CD4-positive, alpha-beta T cell treated with Interleukin-4 for 4 hours (primary cell): Measurements from ENCODE around the gene PDE9A.
"Not testable (repeated sequence)": the region's sequence is repeated elsewhere in the genome, so short reads cannot be mapped to it uniquely, and the experiment has no call there.

ENCODE experiments used
- DNase-seq: peaks from one replicate; pipeline ENCODE4 v3.0.0-alpha.2; 2020

PDE9A gene

DNA sequence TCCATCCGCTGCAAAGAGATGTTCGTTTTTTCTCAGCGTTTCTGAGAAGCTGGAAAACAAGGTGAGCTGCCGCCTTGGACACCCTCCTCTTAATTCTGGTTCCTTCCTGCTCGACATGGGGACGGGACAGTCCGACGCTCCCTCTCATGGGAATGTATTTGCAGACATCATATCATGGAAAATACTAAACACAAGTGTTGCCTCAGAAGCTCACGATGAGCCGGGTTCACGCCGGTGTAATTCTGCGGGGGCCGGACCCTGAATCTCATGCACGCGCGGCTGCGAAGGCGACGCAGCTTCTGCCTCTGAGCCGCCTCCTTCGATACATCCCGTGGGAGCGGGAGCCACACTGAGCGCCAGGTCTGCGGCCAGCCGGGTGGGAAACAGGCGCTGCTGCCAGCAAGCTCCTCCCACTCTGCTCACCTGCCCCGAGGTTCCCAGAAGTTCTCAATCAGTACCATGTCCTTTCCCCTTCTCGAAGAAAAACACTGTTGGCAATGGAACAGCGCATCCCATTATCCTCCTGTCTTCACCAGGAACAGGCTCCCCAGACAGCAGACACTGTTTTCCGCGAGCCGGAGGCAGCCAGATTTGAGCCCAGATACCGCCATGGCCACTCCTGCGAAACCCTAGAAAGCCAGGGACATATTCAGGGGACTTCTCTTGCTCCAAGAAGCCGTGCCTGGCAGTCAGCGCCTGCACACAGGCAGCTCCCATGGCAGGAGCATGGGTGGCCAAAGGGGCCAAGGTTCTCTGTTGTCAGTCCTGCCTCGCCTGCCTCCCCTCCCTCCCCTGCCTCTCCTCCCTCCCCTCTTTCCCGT, 127.9 kb downstream of the PDE9A start:
- no peak for DNase-seq

DNA sequence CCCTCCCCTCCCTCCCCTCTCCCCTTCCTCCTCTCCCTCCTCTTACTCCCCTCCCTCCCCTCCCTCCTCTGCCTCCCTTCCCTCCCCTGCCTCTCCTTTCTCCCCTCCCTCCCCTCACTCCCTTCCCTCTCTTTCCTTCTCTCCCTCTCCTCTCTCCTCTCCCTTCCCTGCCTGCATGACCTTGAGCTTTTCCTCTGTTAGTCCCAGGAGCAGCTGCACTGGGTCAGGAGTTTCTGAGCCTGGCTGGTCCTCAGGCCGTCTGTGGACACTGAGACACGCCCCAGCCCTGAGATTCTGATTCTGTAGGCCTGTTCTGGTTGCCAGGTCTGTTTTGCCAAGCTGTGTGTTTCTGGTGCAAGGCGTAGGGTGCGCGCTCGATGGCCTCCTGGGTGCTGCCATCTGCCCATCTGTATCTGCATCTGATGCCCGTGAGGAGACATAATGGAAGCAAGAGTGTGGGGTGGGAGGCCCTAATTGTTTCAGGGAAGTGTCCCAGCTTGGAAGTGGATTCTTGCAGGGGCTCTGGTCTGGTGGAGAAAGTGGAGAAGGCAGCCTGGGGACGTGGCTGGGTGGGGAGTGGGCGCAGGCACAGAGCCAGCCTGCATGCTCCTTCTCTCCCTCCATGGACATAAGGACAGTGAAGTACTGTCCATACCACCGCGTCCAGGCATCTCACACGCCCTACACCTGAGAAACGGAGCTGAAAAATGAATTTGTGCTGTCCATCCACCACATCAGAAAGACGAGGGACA, 128.7 kb downstream of the PDE9A start:
- DNase-seq = no peak

DNA sequence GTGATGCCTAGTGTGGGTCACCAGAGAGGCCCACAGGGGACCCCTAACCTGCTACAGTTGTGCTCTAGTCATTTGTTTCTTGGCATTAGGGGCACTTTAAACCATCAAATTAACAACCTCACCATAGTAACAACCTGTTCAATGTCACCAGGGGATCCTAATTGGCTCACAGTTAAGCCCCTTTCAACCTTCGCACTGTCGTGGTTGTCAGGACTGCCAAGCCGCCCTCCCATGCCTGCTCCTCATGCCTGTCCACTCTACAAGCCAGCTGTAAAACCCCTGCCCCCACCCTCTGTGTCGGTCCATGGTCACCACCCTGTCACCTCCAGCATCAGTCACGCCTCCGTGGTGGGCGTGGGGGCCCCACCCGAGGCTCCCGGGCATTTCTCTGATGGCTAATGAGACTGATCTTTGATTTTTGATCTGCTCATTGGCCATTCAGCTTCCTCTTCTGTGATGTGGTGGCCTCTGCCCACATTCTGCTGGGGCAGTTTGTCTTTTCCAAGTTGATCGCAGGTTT, 129.4 kb downstream of the PDE9A start:
- no peak for DNase-seq

DNA sequence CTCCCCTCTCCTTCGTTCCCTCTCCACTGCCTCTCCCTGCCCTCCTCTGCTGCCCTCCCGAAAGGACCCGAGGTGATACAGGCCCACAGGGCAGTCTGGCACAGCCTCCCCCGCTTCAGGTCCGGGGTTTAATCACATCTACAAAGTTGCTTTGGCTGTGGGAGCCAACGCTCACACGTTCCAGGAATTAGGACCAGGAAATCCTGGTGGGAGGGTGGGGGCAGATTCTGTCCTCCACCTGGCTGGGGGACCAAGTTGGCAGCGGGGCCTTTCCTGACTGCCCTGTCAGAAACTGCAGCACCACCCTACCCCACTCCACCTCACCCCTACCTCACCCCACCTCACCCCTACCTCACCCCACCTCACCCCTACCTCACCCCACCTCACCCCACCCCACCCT, 130.9 kb downstream of the PDE9A start:
- DNase-seq = no peak

DNA sequence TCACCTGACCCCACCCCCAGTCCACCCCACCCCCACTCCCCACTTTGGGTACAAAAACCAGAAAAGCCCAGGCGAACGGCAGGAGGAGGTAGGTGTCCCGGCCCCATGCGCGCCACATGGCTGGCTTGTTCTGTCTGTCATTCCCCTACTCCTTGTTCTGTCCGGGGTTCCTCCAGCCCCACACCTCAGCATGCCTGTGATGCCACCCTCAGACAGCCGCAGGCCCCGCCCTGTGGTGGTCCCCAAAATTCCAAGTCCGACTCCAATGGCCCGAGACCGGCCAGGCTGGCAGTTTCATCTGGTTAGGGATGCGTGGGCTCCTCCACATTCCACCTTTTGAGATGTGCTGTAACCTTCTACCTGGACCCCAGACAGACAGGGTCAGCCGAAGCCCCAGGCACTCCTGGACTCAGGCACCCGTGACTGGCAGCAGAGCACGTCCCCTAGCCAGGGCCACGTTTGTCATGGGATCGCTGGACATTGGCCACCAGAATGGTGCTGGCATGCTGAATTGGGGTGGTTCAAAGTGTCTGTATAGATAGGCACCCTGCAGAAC, 131.6 kb downstream of the PDE9A start:
- no peak for DNase-seq

DNA sequence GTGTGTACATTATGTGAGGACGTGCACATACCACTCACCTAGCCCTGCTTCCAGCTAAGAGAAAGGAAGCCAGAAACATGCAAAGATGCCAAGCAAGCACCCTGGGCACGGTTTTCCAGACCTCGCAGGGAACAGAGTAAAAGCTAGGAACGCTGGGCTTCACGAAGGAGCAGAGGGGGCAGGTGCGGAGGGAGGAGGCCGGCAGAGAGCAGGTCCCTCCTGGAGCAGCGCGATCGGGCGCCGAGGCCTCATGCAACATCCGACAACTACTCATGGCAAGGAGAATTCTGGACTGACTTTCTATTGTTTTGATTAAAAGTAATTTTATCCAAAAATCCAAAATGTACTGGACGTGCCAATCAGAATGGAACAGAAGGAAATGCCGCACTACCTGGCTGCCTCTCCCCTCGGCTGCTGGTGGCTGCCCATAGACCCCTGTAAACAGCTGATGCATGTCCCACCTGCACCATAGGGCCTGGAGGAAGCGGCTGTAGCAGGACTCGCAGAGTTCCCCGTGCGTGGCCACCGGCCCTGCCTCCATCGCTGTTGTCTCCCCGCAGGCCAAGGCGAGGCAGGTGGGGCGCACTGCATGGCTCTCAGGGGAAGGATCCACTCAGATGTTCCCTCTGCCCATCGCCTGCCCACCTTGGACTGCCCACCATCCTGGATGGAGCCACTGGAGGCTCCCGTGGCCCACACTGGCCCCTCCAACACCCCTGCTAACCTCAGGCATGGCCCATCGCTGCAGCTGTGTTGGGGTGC, 132.4 kb downstream of the PDE9A start:
- no peak for DNase-seq

DNA sequence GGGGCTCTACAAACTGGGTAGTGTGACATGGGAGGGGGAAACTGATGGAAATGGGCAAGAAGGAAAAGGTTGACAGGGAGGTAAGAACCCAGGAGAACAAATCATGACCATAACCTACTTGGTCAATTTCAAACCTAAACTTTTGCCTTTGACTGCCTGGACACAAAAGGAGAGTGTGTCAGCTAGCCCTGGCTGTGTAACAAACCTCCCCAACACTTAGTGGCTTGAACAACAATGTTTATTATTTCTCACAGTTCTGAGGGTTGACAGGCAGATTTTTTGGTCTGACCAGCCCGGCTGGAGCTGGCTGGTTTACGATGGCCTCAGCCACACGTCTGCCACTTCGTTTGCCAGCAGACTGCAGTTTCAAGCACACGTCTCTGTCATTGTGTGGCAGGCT, 133.5 kb downstream of the PDE9A start:
- no peak for DNase-seq

DNA sequence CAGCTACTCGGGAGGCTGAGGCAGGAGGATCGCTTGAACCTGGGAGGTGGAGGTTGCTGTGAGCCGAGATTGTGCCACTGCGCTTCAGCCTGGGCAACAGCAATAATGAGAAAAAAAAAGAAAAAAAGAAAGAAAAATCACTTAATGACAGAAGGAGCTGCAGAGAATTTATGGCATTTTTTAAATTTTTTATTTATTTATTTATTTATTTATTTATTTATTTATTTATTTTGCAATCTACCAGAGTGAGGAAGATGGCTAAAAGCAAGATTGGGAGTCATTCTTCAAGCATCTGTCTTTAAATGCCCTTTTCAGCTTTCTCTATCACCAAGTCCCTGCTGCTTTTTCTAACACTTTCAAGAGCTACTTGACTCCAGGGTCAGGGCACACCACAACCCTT, 134.2 kb downstream of the PDE9A start:
- DNase-seq = no peak

DNA sequence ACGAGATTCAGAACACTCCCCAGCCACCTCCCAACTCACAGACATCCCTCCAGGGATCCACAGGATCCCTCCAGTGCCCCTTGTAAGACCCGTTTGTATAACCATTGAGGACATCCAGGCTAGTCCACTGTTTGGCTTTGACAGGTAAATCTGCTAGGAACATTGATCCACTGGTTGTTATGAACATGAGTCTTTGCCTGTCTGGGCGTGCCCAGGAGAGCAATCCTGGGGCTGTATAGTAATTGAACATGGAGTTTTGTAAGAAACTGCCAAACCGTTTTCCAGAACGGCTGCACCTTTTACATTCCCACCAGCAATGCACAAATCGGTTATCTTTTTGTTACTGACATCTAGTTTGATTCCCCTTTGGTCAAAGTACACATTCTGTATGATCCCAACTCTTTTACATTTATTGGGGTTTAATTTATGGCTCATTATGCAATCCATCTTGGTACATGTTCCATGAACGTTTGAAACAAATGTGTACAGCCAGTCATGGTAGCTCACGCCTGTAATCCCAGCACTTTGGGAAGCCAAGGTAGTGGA, 137.2 kb downstream of the PDE9A start:
- DNase-seq = no peak

DNA sequence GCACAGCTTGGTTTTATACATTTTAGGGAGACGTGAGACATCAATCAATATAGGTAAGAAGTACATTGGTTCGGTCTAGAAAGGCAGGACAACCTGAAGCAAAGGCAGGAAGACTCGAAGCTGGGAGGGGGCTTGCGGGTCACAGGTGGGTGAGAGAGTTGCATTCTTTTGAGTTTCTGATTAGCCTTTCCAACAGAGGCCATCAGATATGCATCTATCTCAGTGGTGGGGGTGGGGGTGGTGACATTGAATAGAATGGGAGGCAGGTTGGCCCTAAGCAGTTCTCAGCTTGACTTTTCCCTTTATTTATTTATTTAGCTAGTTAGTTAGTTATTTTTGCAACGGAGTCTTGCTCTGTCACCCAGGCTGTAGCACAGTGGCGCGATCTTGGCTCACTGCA, 140.4 kb downstream of the PDE9A start:
- DNase-seq = no peak

DNA sequence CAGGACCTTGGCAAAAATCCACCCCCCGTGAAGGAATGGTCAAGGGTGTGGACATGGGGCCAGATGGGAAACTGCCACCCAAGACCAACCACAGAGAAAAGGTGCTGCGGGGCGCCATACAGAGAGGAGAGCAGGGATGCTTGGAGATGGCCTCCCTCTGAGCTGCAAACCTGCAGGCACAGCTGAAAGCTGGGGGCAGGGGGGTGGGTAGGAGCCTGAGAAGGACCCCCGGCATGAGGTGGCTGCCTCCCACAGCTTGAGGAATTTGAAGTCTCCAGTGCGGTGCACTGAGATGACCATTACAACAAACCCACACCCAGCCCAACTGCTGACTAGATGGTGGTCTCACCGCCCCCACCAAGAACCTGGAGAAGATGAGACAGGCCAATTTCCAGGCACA, 141.1 kb downstream of the PDE9A start:
- no peak for DNase-seq

DNA sequence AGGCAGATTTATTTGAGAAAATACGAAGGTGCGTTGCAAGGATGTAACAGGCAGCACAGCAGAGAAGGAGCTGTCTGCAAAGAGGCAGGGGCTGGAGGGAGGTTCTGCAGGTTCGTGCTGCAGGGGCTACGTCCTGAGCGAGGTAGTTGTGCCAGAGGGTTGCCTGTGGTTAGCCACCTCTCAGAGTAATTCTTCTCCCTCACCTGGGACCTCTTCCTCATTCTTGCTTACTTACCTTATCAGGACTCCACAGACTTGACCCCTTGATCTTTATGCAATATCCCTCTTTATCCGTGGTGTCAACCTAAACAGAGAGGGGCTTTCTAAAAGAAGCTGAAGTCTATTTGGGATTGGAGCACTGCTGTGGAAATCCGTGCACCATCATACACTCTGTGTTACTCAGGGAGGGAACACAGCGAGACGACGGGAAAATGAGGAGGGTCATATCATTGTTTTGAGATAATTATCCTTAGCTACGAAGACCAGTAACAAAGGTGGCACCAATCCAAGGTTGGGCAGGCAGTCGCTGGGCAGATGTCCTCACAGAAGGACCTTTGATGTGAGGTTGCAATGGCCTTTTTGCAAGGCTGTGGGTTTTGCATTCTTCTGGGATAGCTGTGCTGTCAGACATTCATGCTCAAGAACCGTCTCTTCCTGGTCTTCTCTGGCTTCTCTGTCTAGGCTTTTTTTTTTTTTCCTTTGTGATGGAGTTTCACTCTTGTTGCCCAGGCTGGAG, 143.1 kb downstream of the PDE9A start:
- no peak for DNase-seq

DNA sequence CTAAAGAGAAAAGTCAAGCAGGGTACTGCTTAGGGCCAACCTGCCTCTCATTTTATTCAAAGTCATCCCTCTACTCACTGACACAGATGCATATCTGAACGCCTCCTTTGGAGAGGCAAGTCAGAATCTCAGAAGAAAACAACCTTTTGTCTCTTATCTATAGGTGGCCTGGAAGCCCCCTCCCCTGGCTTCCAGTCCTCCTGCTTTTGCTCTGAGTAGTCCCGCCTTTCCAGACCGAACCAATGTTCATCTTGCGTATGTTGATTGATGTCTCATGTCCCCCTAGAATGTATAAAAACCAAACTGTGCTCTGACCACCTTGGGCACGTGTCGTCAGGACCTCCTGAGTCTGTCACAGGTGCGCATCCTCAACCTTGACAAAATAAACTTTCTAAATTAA, 144.1 kb downstream of the PDE9A start:
- no peak for DNase-seq

DNA sequence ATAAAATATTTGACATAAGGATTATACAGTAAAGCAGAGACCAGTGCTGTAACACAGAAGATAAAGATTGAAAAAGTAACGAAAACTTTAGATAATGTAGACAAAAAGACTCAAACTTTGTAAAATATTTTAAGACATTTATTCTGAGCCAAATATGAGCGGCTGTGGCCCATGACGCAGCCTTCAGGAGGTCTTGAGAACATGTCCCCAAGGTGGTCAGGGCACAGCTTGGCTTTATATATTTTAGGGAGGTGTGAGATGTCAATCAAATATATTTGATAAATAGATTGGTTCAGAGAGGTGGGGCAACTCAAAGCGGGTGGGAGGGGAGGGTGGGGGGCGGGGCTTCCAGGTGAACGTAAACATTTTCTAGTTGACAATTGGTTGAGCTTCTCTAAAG, 144.7 kb downstream of the PDE9A start:
- no peak for DNase-seq

DNA sequence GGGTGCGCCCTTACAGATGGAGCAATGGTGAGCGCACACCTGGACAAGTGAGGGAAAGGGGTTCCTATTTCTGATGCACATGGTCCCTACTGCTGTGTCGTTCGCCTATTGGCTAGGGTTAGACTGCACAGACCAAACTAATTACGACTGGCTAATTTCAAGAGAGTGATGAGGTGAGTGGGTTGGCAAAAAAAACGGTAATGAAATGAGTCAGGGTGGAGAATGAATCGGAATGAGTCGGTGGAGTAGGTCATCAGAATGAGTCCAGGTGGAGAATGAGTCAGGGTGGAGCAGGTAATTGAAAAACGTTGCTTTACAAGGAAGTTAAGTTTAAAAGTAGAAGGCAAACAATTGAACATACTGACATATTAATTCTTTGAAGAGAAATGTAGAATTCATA, 146.1 kb downstream of the PDE9A start:
- DNase-seq = no peak

DNA sequence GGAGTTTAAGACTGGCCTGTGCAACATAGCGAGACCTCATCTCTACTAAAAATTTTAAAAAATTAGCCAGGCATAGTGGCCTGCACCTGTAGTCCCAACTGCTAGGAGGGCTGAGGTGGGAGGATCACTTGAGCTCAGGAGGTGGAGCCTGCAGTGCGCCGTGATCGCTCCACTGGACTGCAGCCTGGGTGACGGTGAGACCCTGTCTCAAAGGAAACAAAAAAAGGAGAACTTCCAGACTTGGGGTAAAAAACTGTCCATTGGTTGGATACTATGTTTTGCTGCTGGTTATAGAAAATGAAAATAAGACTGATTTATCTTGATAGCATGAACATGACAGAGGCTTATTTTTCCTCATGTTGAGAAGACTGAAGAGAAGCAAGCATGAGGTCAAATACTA, 146.5 kb downstream of the PDE9A start:
- no peak for DNase-seq

DNA sequence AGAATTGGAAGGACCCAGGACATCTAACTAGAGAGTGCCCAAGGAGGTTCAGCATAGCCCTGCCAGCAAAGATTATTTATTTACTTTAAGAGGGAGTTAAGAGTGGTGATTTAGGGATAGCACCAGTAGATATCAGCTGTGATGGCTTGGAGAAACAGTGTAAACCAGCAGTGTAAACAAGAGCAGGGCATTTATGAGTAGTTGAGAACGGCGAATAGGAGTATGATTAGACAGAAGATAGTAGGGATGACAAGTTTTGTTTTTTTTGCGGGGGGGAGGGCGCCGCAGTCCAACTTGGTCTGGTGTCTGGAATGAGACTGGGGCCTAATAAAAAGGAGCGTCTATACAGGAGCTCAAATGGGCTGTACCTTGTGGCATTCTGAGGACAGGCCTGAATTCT, 148.2 kb downstream of the PDE9A start:
- not testable (repeated sequence) for DNase-seq

DNA sequence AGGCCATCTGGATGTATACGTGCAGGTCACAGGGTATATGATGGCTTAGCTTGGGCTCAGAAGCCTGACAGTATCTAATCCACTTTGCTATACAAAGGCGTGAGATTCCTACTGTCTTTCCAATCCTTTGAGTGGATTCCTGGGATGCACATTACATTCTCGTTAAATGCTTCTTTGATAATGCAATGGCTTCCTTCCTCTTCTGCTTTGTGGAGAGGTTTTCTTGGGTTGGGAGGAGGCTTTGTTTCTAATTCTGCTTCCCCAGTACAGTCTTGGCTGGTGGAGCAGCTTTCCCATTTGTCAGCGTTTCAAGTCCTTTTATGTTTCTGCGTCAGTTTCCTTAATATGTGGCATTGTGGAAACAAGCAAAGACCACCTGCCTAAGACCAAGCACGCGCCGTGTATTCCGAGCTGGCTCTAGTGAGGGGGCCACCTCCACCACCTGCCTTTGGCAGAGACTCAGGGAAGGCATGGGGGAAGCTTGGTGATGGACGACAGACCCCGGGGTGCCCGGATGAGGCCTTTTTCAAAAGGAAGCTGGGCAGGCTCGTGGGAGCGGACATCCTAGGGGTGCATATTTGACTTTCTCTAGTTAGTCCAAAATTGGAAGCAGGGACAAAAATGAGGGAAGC, 153.2 kb downstream of the PDE9A start:
- no peak for DNase-seq

DNA sequence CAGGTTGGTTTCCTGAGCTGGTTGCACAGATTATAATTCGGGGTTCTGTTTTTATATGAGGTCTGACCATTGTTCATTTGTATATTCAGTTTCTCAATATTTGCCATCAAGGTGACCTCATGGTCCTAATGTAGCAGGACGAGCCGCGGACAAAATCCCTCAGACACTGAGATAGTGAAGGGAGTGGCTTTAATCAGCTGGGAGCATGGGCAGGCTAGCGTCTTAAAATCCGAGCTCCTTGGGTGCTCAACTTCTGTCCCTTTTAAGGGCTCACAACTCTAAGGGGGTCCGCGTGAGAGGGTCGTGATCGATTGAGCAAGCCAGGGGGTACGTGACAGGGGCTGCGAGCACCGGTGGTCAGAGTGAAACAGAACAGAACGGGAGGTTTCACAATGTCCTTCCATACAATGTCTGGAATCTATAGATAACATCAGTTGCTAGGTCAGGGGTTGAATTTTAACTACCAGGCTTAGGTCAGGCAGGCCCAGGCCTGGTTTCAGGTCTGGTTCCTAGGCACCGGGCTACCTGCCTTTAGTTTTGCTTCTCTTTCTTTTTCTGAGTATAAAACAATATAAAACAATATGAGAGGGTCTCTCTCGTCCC, 154.0 kb downstream of the PDE9A start:
- DNase-seq = not testable (repeated sequence)

DNA sequence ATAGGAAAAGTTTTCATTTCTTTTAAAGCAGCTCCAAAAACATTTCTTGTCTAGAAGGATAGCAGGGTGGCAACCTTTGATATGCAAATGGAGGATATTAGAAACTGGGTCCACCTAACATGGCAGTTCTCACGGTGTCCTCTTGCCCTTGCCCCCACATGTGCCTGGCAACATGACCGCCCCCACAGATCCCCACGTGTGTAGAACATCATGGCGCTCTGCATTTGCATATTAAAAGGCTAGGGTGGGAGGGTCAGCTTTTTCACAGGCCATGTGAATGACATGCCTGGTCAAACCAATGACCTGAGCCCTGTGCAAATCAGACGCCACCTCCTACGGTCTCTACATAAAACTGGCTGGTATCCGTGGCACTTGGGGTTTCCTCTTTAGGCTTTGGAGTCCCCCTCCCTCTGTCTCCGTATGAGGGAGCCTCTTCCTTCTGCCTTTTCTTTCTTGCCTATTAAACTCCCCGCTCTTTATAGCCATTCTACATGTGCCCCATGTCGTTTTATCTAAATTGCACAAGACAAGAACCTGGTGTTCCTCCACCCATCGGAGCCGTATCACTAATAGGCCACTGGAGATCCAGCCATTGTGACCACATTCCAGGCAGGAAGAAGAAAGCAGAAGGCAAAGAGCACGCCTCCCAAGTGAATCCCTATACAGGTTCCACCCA, 154.7 kb downstream of the PDE9A start:
- no peak for DNase-seq

DNA sequence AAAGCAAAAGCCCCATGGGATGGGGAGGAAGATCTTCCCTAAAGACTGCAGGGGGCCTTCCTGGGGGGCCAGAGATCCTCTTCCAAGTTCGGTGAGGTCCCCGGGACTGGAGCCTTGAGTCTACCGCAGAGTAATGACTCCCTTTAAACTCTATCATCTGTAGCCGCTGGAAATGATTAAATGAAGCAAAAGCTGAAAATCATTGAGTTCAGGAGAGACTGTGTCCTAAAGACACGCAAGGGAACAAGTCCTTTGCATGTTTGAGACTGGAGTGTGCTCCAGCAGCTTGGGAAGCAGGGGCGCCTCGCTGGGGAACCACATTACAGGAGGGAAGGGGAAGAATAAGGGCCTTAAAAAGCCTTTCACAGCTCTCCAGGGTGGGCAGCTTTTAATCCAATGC, 155.8 kb downstream of the PDE9A start:
- DNase-seq = no peak
